ENCODE measurements around the gene NAA80. TPM values are rescaled to one million over a fixed set of nuclear protein-coding genes. Genes with fewer than 3 reads are reported as not detected.

The NAA80 gene
- total and polyA plus RNA-seq, 10 of the 15 experiments (the other 5 are each of a cell fraction or from before 2014, with no cell fraction given), result 0.48 to 12.7 (median 6.7) TPM

DNA sequence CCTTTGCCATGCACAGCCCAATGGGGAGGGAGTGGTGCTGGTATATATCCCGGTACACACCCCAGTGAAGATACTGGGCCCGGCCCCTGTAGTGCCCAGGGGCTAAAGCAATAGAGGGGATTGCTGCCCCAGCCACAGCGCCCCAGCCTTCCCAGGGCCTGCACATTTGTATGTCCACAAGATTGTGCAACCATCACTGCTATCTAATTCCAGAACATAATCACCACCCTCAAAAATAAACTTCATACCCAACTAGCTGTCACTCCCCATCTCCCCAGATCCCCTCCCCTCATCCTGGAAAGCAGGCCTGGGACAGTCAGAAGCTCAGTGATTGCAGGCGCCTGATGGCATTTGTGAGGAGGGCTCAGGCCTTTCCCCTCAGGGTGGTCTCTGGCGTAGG, 49.7 kb downstream of the NAA80 start:
- no TSS peak for BruUV-seq (replicated peaks)
- Histone ChIP-seq H3K27ac (ENCODE audit: control insufficient read depth, insufficient read depth) (no peak overlapping the region), H3K4me1 (ENCODE audit: control insufficient read depth, insufficient read depth, low read length) (peaks cover 22% of the 10 kb centered on the region), H3K79me2 (ENCODE audit: control insufficient read depth, insufficient read depth, low read length) (peaks cover 57% of the 10 kb centered on the region), H3K4me3 (no peak overlapping the region), H3K9me3 (replicated peaks; ENCODE audit: control insufficient read depth, insufficient read depth, low read length) (no peaks in the 10 kb centered on the region), H3K9ac (ENCODE audit: control insufficient read depth, insufficient read depth, low read length) (no peak overlapping the region), H3K4me2 (ENCODE audit: control insufficient read depth, insufficient read depth) (no peak overlapping the region), H2AFZ (ENCODE audit: control insufficient read depth, low read depth, low read length) (no peak overlapping the region), H4K20me1 (ENCODE audit: control insufficient read depth, insufficient read depth) (peaks cover 20% of the 10 kb centered on the region), H3K27me3 (replicated peaks in 1 of 2; ENCODE audit: control insufficient read depth in 2 of 2, insufficient read depth in 2 of 2, low read length in 1 of 2) (no peaks in the 10 kb centered on the region), H3K36me3 (ENCODE audit: control insufficient read depth in 2 of 2, insufficient read depth in 2 of 2, low read length in 1 of 2) (peaks cover 29 to 39% of the 10 kb centered on the region in 2 experiments)
- ChIA-PET RAD21 (ENCODE audit: unreplicated experiment) (interaction anchor here (4.1 kb wide), 1 partner anchor 21 kb away, joined by 73 read pairs; no protein-coding TSS in a partner anchor), POLR2A (no interaction called here), SMC1A (ENCODE audit: uncharacterized antibody, unreplicated experiment) (interaction anchor here (1.3 kb wide), 1 partner anchor 55 kb away, joined by 3 read pairs; no protein-coding TSS in a partner anchor), CTCF (interaction anchor here (1.8 kb wide), 2 partner anchors 22 to 57 kb away, joined by 4 to 9 read pairs; partner anchors contain the start of gene GNAT1)
- FAIRE-seq (no peak), DNase-seq (ENCODE audit: low read depth, low spot score) (no peak), ATAC-seq (no peak)
- in situ Hi-C loops (cut with MboI), result no loop called here
- 93% methylated on average over 5 of the region's 5 CpGs for WGBS (ENCODE audit: insufficient coverage, insufficient replicate concordance, low lambda C conversion rate, missing lambda C conversion rate)
- intact Hi-C loops (cut with micrococcal nuclease; ENCODE audit: unreplicated experiment), result no loop called here
- TF ChIP-seq MYB (IDR thresholded peaks at IDR 0.05; ENCODE audit: borderline replicate concordance, low read depth, low read length), result no peak
- no peak for TF ChIP-seq ZBED1 (IDR thresholded peaks at IDR 0.05; ENCODE audit: borderline replicate concordance)
- TF ChIP-seq CBX5 (IDR thresholded peaks at IDR 0.05; ENCODE audit: low read depth), result no peak
- TF ChIP-seq CEBPB (IDR thresholded peaks at IDR 0.05; ENCODE audit: borderline replicate concordance in 1 of 2, low read depth in 2 of 2, low read length in 2 of 2), result no peak
- no peak for TF ChIP-seq TCF7 (IDR thresholded peaks at IDR 0.05; ENCODE audit: borderline replicate concordance)
- no peak for TF ChIP-seq CHD4 (IDR thresholded peaks at IDR 0.05)
- TF ChIP-seq, protein P1, sequence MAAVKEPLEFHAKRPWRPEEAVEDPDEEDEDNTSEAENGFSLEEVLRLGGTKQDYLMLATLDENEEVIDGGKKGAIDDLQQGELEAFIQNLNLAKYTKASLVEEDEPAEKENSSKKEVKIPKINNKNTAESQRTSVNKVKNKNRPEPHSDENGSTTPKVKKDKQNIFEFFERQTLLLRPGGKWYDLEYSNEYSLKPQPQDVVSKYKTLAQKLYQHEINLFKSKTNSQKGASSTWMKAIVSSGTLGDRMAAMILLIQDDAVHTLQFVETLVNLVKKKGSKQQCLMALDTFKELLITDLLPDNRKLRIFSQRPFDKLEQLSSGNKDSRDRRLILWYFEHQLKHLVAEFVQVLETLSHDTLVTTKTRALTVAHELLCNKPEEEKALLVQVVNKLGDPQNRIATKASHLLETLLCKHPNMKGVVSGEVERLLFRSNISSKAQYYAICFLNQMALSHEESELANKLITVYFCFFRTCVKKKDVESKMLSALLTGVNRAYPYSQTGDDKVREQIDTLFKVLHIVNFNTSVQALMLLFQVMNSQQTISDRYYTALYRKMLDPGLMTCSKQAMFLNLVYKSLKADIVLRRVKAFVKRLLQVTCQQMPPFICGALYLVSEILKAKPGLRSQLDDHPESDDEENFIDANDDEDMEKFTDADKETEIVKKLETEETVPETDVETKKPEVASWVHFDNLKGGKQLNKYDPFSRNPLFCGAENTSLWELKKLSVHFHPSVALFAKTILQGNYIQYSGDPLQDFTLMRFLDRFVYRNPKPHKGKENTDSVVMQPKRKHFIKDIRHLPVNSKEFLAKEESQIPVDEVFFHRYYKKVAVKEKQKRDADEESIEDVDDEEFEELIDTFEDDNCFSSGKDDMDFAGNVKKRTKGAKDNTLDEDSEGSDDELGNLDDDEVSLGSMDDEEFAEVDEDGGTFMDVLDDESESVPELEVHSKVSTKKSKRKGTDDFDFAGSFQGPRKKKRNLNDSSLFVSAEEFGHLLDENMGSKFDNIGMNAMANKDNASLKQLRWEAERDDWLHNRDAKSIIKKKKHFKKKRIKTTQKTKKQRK (IDR thresholded peaks at IDR 0.05; ENCODE audit: low read depth, low read length), result no peak
- TF ChIP-seq, protein P2, sequence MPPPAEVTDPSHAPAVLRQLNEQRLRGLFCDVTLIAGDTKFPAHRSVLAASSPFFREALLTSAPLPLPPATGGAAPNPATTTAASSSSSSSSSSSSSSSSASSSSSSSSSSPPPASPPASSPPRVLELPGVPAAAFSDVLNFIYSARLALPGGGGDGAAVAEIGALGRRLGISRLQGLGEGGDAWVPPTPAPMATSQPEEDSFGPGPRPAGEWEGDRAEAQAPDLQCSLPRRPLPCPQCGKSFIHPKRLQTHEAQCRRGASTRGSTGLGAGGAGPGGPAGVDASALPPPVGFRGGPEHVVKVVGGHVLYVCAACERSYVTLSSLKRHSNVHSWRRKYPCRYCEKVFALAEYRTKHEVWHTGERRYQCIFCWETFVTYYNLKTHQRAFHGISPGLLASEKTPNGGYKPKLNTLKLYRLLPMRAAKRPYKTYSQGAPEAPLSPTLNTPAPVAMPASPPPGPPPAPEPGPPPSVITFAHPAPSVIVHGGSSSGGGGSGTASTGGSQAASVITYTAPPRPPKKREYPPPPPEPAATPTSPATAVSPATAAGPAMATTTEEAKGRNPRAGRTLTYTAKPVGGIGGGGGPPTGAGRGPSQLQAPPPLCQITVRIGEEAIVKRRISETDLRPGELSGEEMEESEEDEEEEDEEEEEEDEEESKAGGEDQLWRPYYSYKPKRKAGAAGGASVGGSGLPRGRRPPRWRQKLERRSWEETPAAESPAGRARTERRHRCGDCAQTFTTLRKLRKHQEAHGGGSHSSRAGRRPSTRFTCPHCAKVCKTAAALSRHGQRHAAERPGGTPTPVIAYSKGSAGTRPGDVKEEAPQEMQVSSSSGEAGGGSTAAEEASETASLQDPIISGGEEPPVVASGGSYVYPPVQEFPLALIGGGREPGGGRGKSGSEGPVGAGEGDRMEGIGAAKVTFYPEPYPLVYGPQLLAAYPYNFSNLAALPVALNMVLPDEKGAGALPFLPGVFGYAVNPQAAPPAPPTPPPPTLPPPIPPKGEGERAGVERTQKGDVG (CRISPR knock-in tag; IDR thresholded peaks at IDR 0.05), result no peak
- TF ChIP-seq PAX5 (IDR thresholded peaks at IDR 0.05; ENCODE audit: borderline replicate concordance, low read depth, low read length), result no peak
- no peak for TF ChIP-seq FOXM1 (IDR thresholded peaks at IDR 0.05; ENCODE audit: low read depth, low read length)
- TF ChIP-seq KLF5 (IDR thresholded peaks at IDR 0.05; ENCODE audit: partially characterized antibody), result no peak
- TF ChIP-seq, protein P3, sequence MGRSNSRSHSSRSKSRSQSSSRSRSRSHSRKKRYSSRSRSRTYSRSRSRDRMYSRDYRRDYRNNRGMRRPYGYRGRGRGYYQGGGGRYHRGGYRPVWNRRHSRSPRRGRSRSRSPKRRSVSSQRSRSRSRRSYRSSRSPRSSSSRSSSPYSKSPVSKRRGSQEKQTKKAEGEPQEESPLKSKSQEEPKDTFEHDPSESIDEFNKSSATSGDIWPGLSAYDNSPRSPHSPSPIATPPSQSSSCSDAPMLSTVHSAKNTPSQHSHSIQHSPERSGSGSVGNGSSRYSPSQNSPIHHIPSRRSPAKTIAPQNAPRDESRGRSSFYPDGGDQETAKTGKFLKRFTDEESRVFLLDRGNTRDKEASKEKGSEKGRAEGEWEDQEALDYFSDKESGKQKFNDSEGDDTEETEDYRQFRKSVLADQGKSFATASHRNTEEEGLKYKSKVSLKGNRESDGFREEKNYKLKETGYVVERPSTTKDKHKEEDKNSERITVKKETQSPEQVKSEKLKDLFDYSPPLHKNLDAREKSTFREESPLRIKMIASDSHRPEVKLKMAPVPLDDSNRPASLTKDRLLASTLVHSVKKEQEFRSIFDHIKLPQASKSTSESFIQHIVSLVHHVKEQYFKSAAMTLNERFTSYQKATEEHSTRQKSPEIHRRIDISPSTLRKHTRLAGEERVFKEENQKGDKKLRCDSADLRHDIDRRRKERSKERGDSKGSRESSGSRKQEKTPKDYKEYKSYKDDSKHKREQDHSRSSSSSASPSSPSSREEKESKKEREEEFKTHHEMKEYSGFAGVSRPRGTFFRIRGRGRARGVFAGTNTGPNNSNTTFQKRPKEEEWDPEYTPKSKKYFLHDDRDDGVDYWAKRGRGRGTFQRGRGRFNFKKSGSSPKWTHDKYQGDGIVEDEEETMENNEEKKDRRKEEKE (IDR thresholded peaks at IDR 0.05), result no peak
- TF ChIP-seq POU2F2 (IDR thresholded peaks at IDR 0.05; ENCODE audit: borderline replicate concordance, low read depth, low read length), result no peak
- no peak for TF ChIP-seq HDGF (IDR thresholded peaks at IDR 0.05)
- TF ChIP-seq KAT2A (conservative IDR thresholded peaks at IDR 0.05; ENCODE audit: control insufficient read depth, low read depth, low read length), result no peak
- no peak for TF ChIP-seq SMC3 (IDR thresholded peaks at IDR 0.05; ENCODE audit: borderline replicate concordance, low read length)
- no peak for TF ChIP-seq ZSCAN29 (IDR thresholded peaks at IDR 0.05)

Data from GM12878 (cell line).